ENCODE measurements around the gene FGFR2. TPM values are rescaled to one million over a fixed set of nuclear protein-coding genes. Genes with fewer than 3 reads are reported as not detected.

Gene FGFR2
- total RNA-seq, 1 experiment from 2014 or later, result 323 TPM

- in situ Hi-C loops (cut with HindIII; ENCODE audit: low sequenced_read_pairs), result no loop called here
- DNase-seq (ENCODE audit: low spot score), result no peak
Measured at GRCh38 chr10:121440461-121440860, 157.8 kb downstream of the FGFR2 start.

- DNase-seq (ENCODE audit: low spot score), result no peak
- in situ Hi-C loops (cut with HindIII; ENCODE audit: low sequenced_read_pairs), result no loop called here
Measured at GRCh38 chr10:121438333-121438732, 159.9 kb downstream of the FGFR2 start.

GRCh38 chr10:121437596-121437995, 160.6 kb downstream of the FGFR2 start:
- in situ Hi-C loops (cut with HindIII; ENCODE audit: low sequenced_read_pairs), result no loop called here
- peak; percentile 29 for DNase-seq (ENCODE audit: low spot score)

GRCh38 chr10:121436630-121437341, 161.5 kb downstream of the FGFR2 start:
- in situ Hi-C loops (cut with HindIII; ENCODE audit: low sequenced_read_pairs), result no loop called here
- no peak for DNase-seq (ENCODE audit: low spot score)

- no peak for DNase-seq (ENCODE audit: low spot score)
- in situ Hi-C loops (cut with HindIII; ENCODE audit: low sequenced_read_pairs), result no loop called here
Measured at GRCh38 chr10:121436281-121436629, 162.0 kb downstream of the FGFR2 start.

GRCh38 chr10:121435099-121435875, 163.0 kb downstream of the FGFR2 start:
- DNase-seq (ENCODE audit: low spot score), result no peak
- in situ Hi-C loops (cut with HindIII; ENCODE audit: low sequenced_read_pairs), result no loop called here

GRCh38 chr10:121433965-121434364, 164.3 kb downstream of the FGFR2 start:
- DNase-seq (ENCODE audit: low spot score), result no peak
- in situ Hi-C loops (cut with HindIII; ENCODE audit: low sequenced_read_pairs), result no loop called here

- in situ Hi-C loops (cut with HindIII; ENCODE audit: low sequenced_read_pairs), result no loop called here
- DNase-seq (ENCODE audit: low spot score), result no peak
Measured at GRCh38 chr10:121428867-121429266, 169.4 kb downstream of the FGFR2 start.

Measured in G401 (cell line).